OCI-LY7 (cell line): ENCODE measurements around the gene TMEM44. TPM values are rescaled to one million over a fixed set of nuclear protein-coding genes. Genes with fewer than 3 reads are reported as not detected.
"Not testable (repeated sequence)": the region's sequence is repeated elsewhere in the genome, so short reads cannot be mapped to it uniquely, and the experiment has no call there.

Experiments
- BruUV-seq: library from RNA; stranded (reverse); fragments of 400-500 nt; replicated peaks from 2 replicates; lab custom pipeline; 2021; lab: Mats Ljungman, UMichigan
- CTCF ChIA-PET: fragments of 300-600 bp; sonication (Branson Sonifier 250); formaldehyde crosslinking; loops from one replicate; lab custom pipeline; 2022; ENCODE audit warnings: antibody characterized with exemption; ENCODE audit not compliant: unreplicated experiment; lab: Charles Lee
- POLR2A ChIA-PET: fragments of 300-600 bp; sonication (Branson Sonifier 250); formaldehyde crosslinking; loops from one replicate; lab custom pipeline; 2022; ENCODE audit warnings: antibody characterized with exemption; lab: Charles Lee
- DNase-seq: peaks from one replicate; pipeline ENCODE4 v3.0.0-alpha.2; 2015; ENCODE audit warnings: low spot score
- H2AFZ ChIP-seq: fragments of 200-600 bp; sonication (generic), shearing (Covaris generic); 2 replicates; pipeline ENCODE4 v1.6.1; 2014; ENCODE audit warnings: mild to moderate bottlenecking, antibody characterized with exemption, low read length, moderate library complexity
- H3K27ac ChIP-seq: fragments of 200-600 bp; sonication (generic); 2 replicates; pipeline ENCODE4 v1.5.1; 2014; ENCODE audit warnings: mixed run types, low read depth, mild to moderate bottlenecking, moderate library complexity, low read length, inconsistent platforms; ENCODE audit not compliant: poor library complexity, severe bottlenecking
- H3K36me3 ChIP-seq: fragments of 200-600 bp; sonication (generic); 2 replicates; pipeline ENCODE4 v1.6.1; 2014; ENCODE audit warnings: mild to moderate bottlenecking, antibody characterized with exemption, low read length, moderate library complexity, mixed read lengths; ENCODE audit not compliant: insufficient read depth
- H3K4me1 ChIP-seq: fragments of 200-600 bp; sonication (generic); 2 replicates; pipeline ENCODE4 v1.5.1; 2014; ENCODE audit warnings: mild to moderate bottlenecking, low read length; ENCODE audit not compliant: insufficient read depth, poor library complexity, severe bottlenecking
- H3K4me2 ChIP-seq: fragments of 200-600 bp; sonication (generic); 2 replicates; pipeline ENCODE4 v1.6.1; 2014; ENCODE audit warnings: mild to moderate bottlenecking, low read length
- H3K4me3 ChIP-seq: fragments of 200-600 bp; sonication (generic); 2 replicates; pipeline ENCODE4 v1.5.1; 2014; ENCODE audit warnings: mild to moderate bottlenecking, low read depth, low read length; ENCODE audit not compliant: poor library complexity, severe bottlenecking
- H3K79me2 ChIP-seq: fragments of 200-600 bp; sonication (generic); 2 replicates; pipeline ENCODE4 v1.6.1; 2016; ENCODE audit warnings: low read depth, mild to moderate bottlenecking, low read length, moderate library complexity, mixed read lengths; ENCODE audit not compliant: insufficient read depth
- H3K9me2 ChIP-seq: fragments of 200-600 bp; sonication (generic); 2 replicates; pipeline ENCODE4 v1.6.1; 2016; ENCODE audit warnings: mild to moderate bottlenecking, low read length, mixed read lengths; ENCODE audit not compliant: insufficient read depth
- H3K9me3 ChIP-seq: fragments of 200-600 bp; sonication (generic); 2 replicates; pipeline ENCODE4 v1.6.1; 2014; ENCODE audit warnings: mild to moderate bottlenecking, mixed run types, low read length, mixed read lengths
- H4K20me1 ChIP-seq: fragments of 200-600 bp; sonication (generic); 2 replicates; pipeline ENCODE4 v1.6.1; 2014; ENCODE audit warnings: mild to moderate bottlenecking, antibody characterized with exemption, low read length, moderate library complexity, mixed read lengths; ENCODE audit not compliant: insufficient read depth
- EZH2phosphoT487 ChIP-seq: fragments of 200-600 bp; sonication (generic); IDR thresholded peaks from 2 replicates; pipeline ENCODE4 v1.6.1; 2018; ENCODE audit warnings: low read depth, borderline replicate concordance, mild to moderate bottlenecking, mixed run types, antibody characterized with exemption, low read length, moderate library complexity, mixed read lengths
- intact Hi-C: fragments of 100-400 bp; cut with micrococcal nuclease; formaldehyde crosslinking; loops from one replicate; pipeline ENCODE4 v1.10.0; 2022; ENCODE audit not compliant: unreplicated experiment
- total RNA-seq, 2 experiments: library from RNA; depleted of rRNA in 1 of 2; stranded (reverse); fragments of >200 nt in 1 of 2; shearing (Covaris generic) in 1 of 2; gene quantifications; 2 replicates each; pipeline ENCODE4 v1.2.3, GENCODE V29; 2014 to 2022
- TF ChIP-seq, protein P1 (sequence below): fragments of 200-600 bp; sonication (generic); conservative IDR thresholded peaks from 2 replicates; pipeline ENCODE4 v1.5.1; 2014; ENCODE audit warnings: mild to moderate bottlenecking, antibody characterized with exemption, low read length, moderate library complexity, mixed read lengths

Gene TMEM44
- total RNA-seq, 2 experiments from 2014 or later: 8.8 to 22.9 TPM

DNA sequence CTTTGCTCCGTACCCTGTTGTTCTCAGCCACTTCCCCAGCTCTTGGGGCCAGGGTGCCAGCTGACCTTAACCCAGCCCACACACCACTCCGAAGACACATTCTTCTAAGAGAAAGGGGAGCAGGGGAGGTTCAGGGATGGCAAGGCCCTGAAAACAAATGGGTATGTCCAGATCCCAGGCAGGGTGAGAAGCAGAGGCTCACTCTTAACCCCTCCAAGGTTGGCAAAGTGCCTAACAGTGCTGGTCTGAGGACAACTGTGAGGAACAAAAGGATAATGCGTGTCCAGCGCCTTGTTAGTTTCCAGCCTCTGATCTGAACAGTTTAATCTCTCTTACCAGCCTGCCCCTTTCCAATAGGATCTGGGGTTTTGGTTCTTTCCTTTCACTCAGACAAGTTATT lies 1.5 kb downstream of the TMEM44 start:
- no TSS peak for BruUV-seq
- H3K9me3 ChIP-seq: no peaks in the 10 kb centered on the region
- no peaks in the 10 kb centered on the region for H3K79me2 ChIP-seq
- ChIA-PET POLR2A (no interaction called here), CTCF (no interaction called here)
- no peak overlapping the region for H3K27ac ChIP-seq
- H4K20me1 ChIP-seq: no peaks in the 10 kb centered on the region
- H3K4me1 ChIP-seq: peaks cover 3% of the 10 kb centered on the region
- no peaks in the 10 kb centered on the region; the same call in 1 of the 2 replicates for H3K36me3 ChIP-seq
- DNase-seq: no peak
- H3K4me3 ChIP-seq: no peak overlapping the region
- H2AFZ ChIP-seq: no peak overlapping the region
- no peaks in the 10 kb centered on the region for H3K9me2 ChIP-seq
- no peak overlapping the region for H3K4me2 ChIP-seq
- no peak for TF ChIP-seq EZH2phosphoT487
- TF ChIP-seq, protein P1, sequence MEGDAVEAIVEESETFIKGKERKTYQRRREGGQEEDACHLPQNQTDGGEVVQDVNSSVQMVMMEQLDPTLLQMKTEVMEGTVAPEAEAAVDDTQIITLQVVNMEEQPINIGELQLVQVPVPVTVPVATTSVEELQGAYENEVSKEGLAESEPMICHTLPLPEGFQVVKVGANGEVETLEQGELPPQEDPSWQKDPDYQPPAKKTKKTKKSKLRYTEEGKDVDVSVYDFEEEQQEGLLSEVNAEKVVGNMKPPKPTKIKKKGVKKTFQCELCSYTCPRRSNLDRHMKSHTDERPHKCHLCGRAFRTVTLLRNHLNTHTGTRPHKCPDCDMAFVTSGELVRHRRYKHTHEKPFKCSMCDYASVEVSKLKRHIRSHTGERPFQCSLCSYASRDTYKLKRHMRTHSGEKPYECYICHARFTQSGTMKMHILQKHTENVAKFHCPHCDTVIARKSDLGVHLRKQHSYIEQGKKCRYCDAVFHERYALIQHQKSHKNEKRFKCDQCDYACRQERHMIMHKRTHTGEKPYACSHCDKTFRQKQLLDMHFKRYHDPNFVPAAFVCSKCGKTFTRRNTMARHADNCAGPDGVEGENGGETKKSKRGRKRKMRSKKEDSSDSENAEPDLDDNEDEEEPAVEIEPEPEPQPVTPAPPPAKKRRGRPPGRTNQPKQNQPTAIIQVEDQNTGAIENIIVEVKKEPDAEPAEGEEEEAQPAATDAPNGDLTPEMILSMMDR: no peak
- intact Hi-C loops: no loop called here

DNA sequence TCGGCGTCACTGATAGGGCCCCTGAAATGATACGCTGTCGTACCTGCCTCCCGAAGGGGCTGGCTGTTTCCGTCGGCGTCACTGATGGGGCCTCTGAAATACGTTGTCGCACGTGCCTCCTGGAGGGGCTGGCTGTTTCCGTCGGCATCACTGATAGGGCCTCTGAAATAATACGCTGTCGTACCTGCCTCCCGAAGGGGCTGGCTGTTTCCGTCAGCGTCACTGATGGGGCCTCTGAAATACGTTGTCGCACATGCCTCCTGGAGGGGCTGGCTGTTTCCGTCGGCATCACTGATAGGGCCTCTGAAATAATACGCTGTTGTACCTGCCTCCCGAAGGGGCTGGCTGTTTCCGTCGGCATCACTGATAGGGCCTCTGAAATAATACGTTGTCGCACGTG lies 2.5 kb downstream of the TMEM44 start:
- H3K27ac ChIP-seq, intact Hi-C loops: not testable (repeated sequence)

DNA sequence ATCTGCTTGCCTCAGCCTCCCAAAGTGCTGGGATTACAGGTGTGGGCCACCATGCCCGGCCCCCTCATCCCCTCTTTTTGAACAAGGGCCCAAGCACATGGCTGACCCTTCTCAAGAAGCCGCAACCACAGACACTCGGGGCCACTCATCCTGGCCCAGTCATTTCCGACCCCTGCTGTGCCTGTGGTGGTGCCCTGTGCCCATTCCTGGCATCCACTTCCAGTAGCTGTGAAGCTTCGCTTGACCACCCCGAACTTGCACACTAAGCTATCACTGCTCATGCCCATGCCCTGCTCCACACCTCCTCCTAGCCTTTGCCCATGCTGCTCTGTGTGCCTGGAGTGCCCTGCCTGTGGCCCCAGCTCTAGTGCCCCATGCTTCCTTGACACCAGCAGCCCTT lies 8.3 kb downstream of the TMEM44 start:
- CTCF ChIA-PET: no interaction called here
- H3K4me3 ChIP-seq: no peak overlapping the region
- no peaks in the 10 kb centered on the region for H3K9me3 ChIP-seq
- TF ChIP-seq EZH2phosphoT487: no peak
- TF ChIP-seq, protein P1: no peak
- H3K9me2 ChIP-seq: no peaks in the 10 kb centered on the region
- H3K4me1 ChIP-seq: no peaks in the 10 kb centered on the region
- H3K36me3 ChIP-seq: no peaks in the 10 kb centered on the region
- H3K79me2 ChIP-seq: no peaks in the 10 kb centered on the region
- no TSS peak for BruUV-seq
- H2AFZ ChIP-seq: no peak overlapping the region
- DNase-seq: no peak
- no peaks in the 10 kb centered on the region for H4K20me1 ChIP-seq
- no peak overlapping the region for H3K27ac ChIP-seq
- intact Hi-C loops: no loop called here
- H3K4me2 ChIP-seq: no peak overlapping the region
- POLR2A ChIA-PET: interaction anchor here (0.5 kb wide), 1 partner anchor 424 kb away, joined by 5 read pairs; no protein-coding TSS in a partner anchor

More for the DNA sequence above, 2.5 kb downstream of the TMEM44 start:
- H3K9me2 ChIP-seq, DNase-seq, H2AFZ ChIP-seq, H3K4me3 ChIP-seq, H4K20me1 ChIP-seq, H3K36me3 ChIP-seq, H3K4me1 ChIP-seq, H3K9me3 ChIP-seq, H3K4me2 ChIP-seq, H3K79me2 ChIP-seq, CTCF ChIA-PET, POLR2A ChIA-PET, BruUV-seq: not testable (repeated sequence)
